Frontal cortex (tissue), 4 donors: Measurements from ENCODE around the gene STK24. TPM values are rescaled to one million over a fixed set of nuclear protein-coding genes. Genes with fewer than 3 reads are reported as not detected.

Source experiments
- DNase-seq, 2 donors: peaks; one replicate each; pipeline ENCODE4 v3.0.0; 2012; ENCODE audit warnings: low spot score in 2 of 2
- FAIRE-seq: peaks from 2 replicates; lab custom pipeline; 2012; peaks lifted over from hg19 to GRCh38; lab: Jason Lieb, UNC
- total RNA-seq: library from RNA; depleted of rRNA; stranded (reverse); fragments of >200 nt; gene quantifications from one replicate; pipeline ENCODE4 v1.2.3, GENCODE V29; 2014
- donor health status: control.
- donor health status: control.
- donor health status: control.

The STK24 gene
- total RNA-seq, 1 donor from 2014 or later: 26.1 TPM

DNA sequence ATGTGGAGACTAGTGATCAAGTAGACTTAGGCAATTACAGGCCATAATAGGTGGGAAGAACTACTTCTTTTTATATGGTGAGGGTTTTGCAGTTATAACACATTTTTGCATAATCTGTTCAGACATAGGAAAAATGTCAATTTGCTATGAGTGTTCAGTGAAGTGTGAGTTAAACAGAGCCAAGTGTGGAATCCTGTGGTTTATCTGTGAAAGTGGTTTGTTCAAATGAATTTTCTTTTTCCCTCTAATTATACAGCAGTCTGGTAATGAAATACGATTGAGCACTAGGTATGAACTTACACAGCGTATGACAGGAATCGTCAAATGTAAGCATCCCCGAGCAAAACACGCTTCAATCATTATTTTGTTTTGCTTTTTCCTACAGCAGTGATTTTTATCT is 178.3 kb downstream of the STK24 start:
- FAIRE-seq (no peak), DNase-seq (no peak)

DNA sequence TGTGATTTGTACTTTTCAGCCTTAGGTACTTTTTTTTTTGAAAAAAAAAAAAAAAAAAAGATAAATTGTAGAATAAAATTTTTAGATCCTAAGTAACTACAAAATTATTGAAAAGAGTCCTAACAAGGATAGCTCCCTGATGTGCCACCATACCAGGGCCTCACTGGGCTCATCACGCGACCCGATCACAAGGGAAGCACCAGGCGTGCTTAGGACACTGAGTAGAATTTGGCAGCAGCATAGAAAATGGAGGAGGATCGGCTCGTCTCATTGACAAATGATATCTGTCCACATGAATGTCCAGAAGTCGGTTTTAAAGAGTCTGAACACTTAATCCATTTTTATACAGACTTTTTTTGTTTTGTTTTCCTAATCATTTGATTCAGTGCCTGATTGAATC is 179.0 kb downstream of the STK24 start:
- DNase-seq (no peak), FAIRE-seq (no peak)

DNA sequence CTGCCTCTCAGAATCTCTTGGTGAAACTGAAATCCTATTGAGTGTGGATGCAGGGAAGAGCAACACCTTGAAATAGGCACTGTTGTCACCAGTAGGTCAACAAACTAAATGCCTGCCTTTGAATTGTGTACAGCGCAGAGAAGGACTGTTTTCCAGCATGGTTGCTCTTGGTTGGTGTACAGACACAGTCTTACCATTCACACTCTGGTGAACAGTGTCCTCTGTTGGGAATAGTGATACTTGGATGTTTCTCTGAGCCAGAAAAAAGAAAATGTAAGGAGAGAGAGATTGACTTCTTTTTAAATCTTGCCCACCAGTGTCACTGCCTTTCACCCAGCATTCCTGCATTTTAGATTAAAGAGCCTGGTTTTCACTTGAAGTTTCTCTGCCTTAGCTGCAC is 179.7 kb downstream of the STK24 start:
- FAIRE-seq (no peak), DNase-seq (no peak)

DNA sequence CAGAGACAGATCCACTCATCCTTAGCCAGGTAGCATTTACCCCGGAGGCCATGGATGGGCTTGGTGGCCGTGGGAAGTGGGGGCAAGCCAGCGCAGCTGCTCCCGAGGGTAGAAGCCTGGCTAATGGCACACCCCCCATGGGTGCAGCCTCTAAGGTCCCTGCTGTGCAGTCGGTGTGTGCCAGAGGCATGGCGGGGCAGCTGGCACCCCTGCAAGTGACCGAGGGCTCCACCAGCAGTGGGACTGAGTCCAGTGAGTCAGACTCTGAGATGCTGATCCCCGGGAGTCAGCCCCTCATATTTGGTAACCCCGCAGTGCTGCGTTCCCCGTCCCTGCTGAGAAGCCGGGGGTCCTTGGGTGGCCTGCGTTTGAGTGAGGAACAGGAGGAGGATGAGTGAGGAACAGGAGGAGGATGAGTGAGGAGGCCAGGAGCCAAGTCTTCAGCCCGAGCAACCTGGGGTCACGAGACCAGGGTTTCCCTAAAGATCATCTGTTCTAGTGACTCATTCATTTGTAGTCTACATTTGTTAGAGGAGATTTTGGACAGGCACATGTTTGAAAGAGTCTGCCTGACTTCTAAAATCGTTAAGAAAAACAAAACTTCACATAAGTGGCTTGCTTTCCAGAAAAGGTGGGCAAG is 180.7 kb downstream of the STK24 start:
- FAIRE-seq (no peak), DNase-seq (no peak)

Other genes with a start within 250 kb of the STK24 start
- gene SLC15A1, start 175.6 kb upstream of the STK24 start, total RNA-seq: under 0.01 TPM